HG02943 (cell line): ENCODE data around the gene CSRNP3.

Experiments used
- ATAC-seq: cut with Tn5 transposase; IDR thresholded peaks from one replicate; pipeline ENCODE4 v1.9.1; 2021; ENCODE audit warnings: mild to moderate bottlenecking, low read depth, moderate library complexity; ENCODE audit not compliant: unreplicated experiment

Gene CSRNP3

GRCh38 chr2:165666605-165667004, 197.1 kb downstream of the CSRNP3 start:
- no peak for ATAC-seq

GRCh38 chr2:165667375-165667774, 197.9 kb downstream of the CSRNP3 start:
- ATAC-seq, result no peak

GRCh38 chr2:165674780-165675179, 205.3 kb downstream of the CSRNP3 start:
- ATAC-seq, result no peak

GRCh38 chr2:165675551-165675968, 206.1 kb downstream of the CSRNP3 start:
- ATAC-seq, result no peak

- ATAC-seq, result no peak
Observed at GRCh38 chr2:165678882-165679281, 209.4 kb downstream of the CSRNP3 start.

GRCh38 chr2:165679621-165680020, 210.1 kb downstream of the CSRNP3 start:
- ATAC-seq, result no peak

- no peak for ATAC-seq
Observed at GRCh38 chr2:165681841-165682240, 212.3 kb downstream of the CSRNP3 start.

- no peak for ATAC-seq
Observed at GRCh38 chr2:165682546-165682945, 213.0 kb downstream of the CSRNP3 start.

- ATAC-seq, result no peak
Observed at GRCh38 chr2:165686800-165687199, 217.3 kb downstream of the CSRNP3 start.

- ATAC-seq, result no peak
Observed at GRCh38 chr2:165687426-165688002, 218.0 kb downstream of the CSRNP3 start.

- no peak for ATAC-seq
Observed at GRCh38 chr2:165691615-165692014, 222.1 kb downstream of the CSRNP3 start.

- no peak for ATAC-seq
Observed at GRCh38 chr2:165692906-165693305, 223.4 kb downstream of the CSRNP3 start.

- no peak for ATAC-seq
Observed at GRCh38 chr2:165693838-165694237, 224.3 kb downstream of the CSRNP3 start.

- no peak for ATAC-seq
Observed at GRCh38 chr2:165697748-165698443, 228.4 kb downstream of the CSRNP3 start.

GRCh38 chr2:165698444-165698884, 229.0 kb downstream of the CSRNP3 start:
- ATAC-seq, result no peak

- no peak for ATAC-seq
Observed at GRCh38 chr2:165699946-165700345, 230.4 kb downstream of the CSRNP3 start.

- no peak for ATAC-seq
Observed at GRCh38 chr2:165700531-165700930, 231.0 kb downstream of the CSRNP3 start.

GRCh38 chr2:165701147-165701546, 231.6 kb downstream of the CSRNP3 start:
- ATAC-seq, result no peak

- ATAC-seq, result no peak
Observed at GRCh38 chr2:165706960-165707487, 237.5 kb downstream of the CSRNP3 start.

- no peak for ATAC-seq
Observed at GRCh38 chr2:165716091-165716490, 246.6 kb downstream of the CSRNP3 start.

- no peak for ATAC-seq
Observed at GRCh38 chr2:165718610-165719210, 249.2 kb downstream of the CSRNP3 start.

- no peak for ATAC-seq
Observed at GRCh38 chr2:165720511-165720910, 251.0 kb downstream of the CSRNP3 start.
